ENCODE measurements around the gene SLC20A1. TPM values are rescaled to one million over a fixed set of nuclear protein-coding genes. Genes with fewer than 3 reads are reported as not detected.
"Not testable (repeated sequence)": the region's sequence is repeated elsewhere in the genome, so short reads cannot be mapped to it uniquely, and the experiment has no call there.

The SLC20A1 gene, protein sequence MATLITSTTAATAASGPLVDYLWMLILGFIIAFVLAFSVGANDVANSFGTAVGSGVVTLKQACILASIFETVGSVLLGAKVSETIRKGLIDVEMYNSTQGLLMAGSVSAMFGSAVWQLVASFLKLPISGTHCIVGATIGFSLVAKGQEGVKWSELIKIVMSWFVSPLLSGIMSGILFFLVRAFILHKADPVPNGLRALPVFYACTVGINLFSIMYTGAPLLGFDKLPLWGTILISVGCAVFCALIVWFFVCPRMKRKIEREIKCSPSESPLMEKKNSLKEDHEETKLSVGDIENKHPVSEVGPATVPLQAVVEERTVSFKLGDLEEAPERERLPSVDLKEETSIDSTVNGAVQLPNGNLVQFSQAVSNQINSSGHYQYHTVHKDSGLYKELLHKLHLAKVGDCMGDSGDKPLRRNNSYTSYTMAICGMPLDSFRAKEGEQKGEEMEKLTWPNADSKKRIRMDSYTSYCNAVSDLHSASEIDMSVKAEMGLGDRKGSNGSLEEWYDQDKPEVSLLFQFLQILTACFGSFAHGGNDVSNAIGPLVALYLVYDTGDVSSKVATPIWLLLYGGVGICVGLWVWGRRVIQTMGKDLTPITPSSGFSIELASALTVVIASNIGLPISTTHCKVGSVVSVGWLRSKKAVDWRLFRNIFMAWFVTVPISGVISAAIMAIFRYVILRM
- total RNA-seq, result 100 to 1,000 TPM in 1 of 2 donors, 10 to 100 TPM in 1; 70.8 to 149 TPM

- Mint-ChIP-seq H3K9me3 (no peaks in the 10 kb centered on the region), H3K27ac (peak within 1 kb of the TSS; percentile 89 to 93), H3K36me3 (peaks cover 35 to 50% of the 10 kb centered on the region in 2 donors)
- DNase-seq (ENCODE audit: low spot score in 2 of 2) (peak; percentile 99 to 100), ATAC-seq (peak; percentile 90 to 93)
Observed at GRCh38 chr2:112645310-112646101, at the start of gene SLC20A1. Gene SLC20A1, plus strand, starts transcription at chr2:112645939. Its CDS starts 890 bp downstream, at chr2:112646829.

GRCh38 chr2:112597537-112598322 is 48.0 kb upstream of the SLC20A1 start:
- no peaks in the 10 kb centered on the region for H3K36me3 Mint-ChIP-seq
- no peak for ATAC-seq
- no peak overlapping the region for H3K27ac Mint-ChIP-seq
- no peaks in the 10 kb centered on the region for H3K9me3 Mint-ChIP-seq
- DNase-seq (ENCODE audit: low spot score in 2 of 2), result no peak

DNA sequence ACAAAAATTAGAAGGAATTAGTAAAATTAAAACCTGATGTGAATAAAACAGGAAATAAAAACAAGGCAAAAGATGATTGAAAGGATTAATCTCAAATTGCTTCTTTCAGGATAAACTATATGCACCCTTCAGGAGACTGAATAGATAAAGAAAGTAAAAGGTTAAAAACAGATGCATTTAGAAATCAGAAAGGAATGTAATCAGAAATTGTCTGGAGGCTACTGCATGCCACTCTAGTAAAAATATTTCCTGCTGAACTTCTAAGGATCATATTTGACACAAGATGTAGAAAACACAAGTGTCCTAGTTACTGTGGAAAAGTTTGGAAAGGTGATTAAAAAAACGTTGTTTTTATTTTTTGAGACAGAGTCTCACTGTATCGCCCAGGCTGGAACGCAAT is 45.1 kb upstream of the SLC20A1 start:
- ATAC-seq, result no peak

GRCh38 chr2:112601754-112602153 is 44.0 kb upstream of the SLC20A1 start:
- no peaks in the 10 kb centered on the region for H3K36me3 Mint-ChIP-seq
- peak in 1 of 2 donors; percentile 28 for DNase-seq (ENCODE audit: low spot score in 2 of 2)
- ATAC-seq, result no peak
- no peaks in the 10 kb centered on the region for H3K9me3 Mint-ChIP-seq
- no peak overlapping the region for H3K27ac Mint-ChIP-seq

More for the DNA sequence above, 45.1 kb upstream of the SLC20A1 start:
- no peaks in the 10 kb centered on the region for H3K36me3 Mint-ChIP-seq
- no peak overlapping the region for H3K27ac Mint-ChIP-seq
- no peaks in the 10 kb centered on the region for H3K9me3 Mint-ChIP-seq
- DNase-seq (ENCODE audit: low spot score in 2 of 2), result no peak

- ATAC-seq, result no peak
- H3K36me3 Mint-ChIP-seq, result no peaks in the 10 kb centered on the region
- no peak overlapping the region for H3K27ac Mint-ChIP-seq
- no peaks in the 10 kb centered on the region for H3K9me3 Mint-ChIP-seq
- no peak for DNase-seq (ENCODE audit: low spot score in 2 of 2)
Observed at GRCh38 chr2:112602917-112603316, 42.8 kb upstream of the SLC20A1 start.

- no peaks in the 10 kb centered on the region for H3K36me3 Mint-ChIP-seq
- H3K27ac Mint-ChIP-seq, result no peak overlapping the region
- no peak for DNase-seq (ENCODE audit: low spot score in 2 of 2)
- ATAC-seq, result no peak
- no peaks in the 10 kb centered on the region for H3K9me3 Mint-ChIP-seq
Observed at GRCh38 chr2:112603731-112604130, 42.0 kb upstream of the SLC20A1 start.

GRCh38 chr2:112604952-112605351 is 40.8 kb upstream of the SLC20A1 start:
- DNase-seq (ENCODE audit: low spot score in 2 of 2) (peak in 1 of 2 donors; percentile 21), ATAC-seq (no peak)
- Mint-ChIP-seq H3K9me3 (no peaks in the 10 kb centered on the region), H3K27ac (no peak overlapping the region), H3K36me3 (no peaks in the 10 kb centered on the region)

DNA sequence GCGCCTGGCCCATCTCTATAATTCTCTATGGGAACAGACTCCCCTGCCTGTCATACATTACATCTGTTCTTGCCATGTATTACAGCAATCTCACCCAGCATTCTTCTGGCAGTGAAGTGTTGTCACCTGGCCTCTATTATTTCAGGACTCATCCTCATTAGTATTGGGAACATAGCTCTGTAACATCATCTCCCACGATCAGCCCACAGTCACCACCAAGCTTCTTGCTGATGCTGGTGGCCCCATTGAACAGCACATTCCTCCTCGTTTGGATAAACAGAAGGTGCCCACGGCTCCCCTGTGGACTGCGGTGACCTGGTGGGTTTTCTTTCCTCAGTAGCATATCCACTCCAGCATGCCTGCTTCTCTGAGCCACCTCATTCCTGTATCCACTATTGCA is 39.8 kb upstream of the SLC20A1 start:
- Mint-ChIP-seq H3K9me3 (no peaks in the 10 kb centered on the region), H3K27ac (peak overlapping the region in 1 of 2 donors; percentile 11), H3K36me3 (no peaks in the 10 kb centered on the region)
- peak in 1 of 2 donors; percentile 20 for DNase-seq (ENCODE audit: low spot score in 2 of 2)
- ATAC-seq, result no peak

DNA sequence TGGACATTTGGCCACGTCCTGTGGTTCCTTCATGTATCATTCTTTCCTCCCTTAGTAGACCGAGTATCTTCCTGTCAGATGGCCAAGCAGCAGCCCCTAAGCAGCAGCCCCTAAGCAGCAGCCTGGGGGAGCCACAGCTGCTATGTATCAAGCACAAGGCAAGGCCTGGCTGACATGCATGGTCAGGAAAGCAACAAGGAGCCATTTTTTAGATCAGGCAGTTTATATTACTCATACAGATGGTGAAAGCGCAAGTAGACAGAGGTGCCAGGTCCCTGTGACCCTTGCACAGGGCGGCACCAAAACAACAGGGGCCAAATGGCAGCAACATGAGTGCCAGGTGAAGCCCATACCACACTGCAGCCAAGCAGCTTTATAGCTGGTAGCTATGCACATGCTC is 39.2 kb upstream of the SLC20A1 start:
- Mint-ChIP-seq H3K9me3 (no peaks in the 10 kb centered on the region), H3K36me3 (no peaks in the 10 kb centered on the region), H3K27ac (peak overlapping the region in 1 of 2 donors; percentile 18)
- no peak for ATAC-seq
- peak in 1 of 2 donors; percentile 31 for DNase-seq (ENCODE audit: low spot score in 2 of 2)

GRCh38 chr2:112607680-112608438 is 37.9 kb upstream of the SLC20A1 start:
- Mint-ChIP-seq H3K36me3 (no peaks in the 10 kb centered on the region), H3K9me3 (no peaks in the 10 kb centered on the region), H3K27ac (no peak overlapping the region)
- no peak for ATAC-seq
- DNase-seq (ENCODE audit: low spot score in 2 of 2), result no peak

- ATAC-seq; H3K27ac Mint-ChIP-seq; H3K9me3 Mint-ChIP-seq; DNase-seq (ENCODE audit: low spot score in 2 of 2); H3K36me3 Mint-ChIP-seq: not testable (repeated sequence)
Observed at GRCh38 chr2:112609320-112609719, 36.4 kb upstream of the SLC20A1 start.

- not testable (repeated sequence) for ATAC-seq, H3K9me3 Mint-ChIP-seq
Observed at GRCh38 chr2:112612283-112612682, 33.5 kb upstream of the SLC20A1 start.

GRCh38 chr2:112614201-112614840 is 31.4 kb upstream of the SLC20A1 start:
- H3K9me3 Mint-ChIP-seq, result no peaks in the 10 kb centered on the region

More at GRCh38 chr2:112612283-112612682, 33.5 kb upstream of the SLC20A1 start:
- DNase-seq (ENCODE audit: low spot score in 2 of 2); H3K36me3 Mint-ChIP-seq; H3K27ac Mint-ChIP-seq: not testable (repeated sequence)

DNA sequence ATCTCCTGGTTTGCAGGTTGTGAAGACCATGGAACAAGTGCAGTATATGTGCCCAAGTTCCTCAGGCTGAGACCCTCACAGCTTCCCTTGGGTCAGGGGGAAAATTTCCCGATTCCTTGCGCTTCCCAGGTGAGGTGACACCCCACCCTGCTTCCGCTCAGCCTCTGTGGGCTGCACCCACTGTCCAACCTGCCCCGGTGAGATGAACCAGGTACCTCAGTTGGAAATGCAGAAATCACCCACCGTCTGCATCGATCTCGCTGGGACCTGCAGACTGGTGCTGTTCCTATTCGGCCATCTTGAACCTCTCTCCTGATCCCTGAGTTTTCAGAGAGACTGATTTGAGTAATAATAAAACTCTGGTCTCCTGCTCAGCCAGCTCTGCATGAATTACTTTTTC is 30.7 kb upstream of the SLC20A1 start:
- ATAC-seq, result no peak
- no peak overlapping the region for H3K27ac Mint-ChIP-seq
- DNase-seq (ENCODE audit: low spot score in 2 of 2), result peak in 1 of 2 donors; percentile 7
- no peaks in the 10 kb centered on the region for H3K9me3 Mint-ChIP-seq
- H3K36me3 Mint-ChIP-seq, result no peaks in the 10 kb centered on the region

More at GRCh38 chr2:112614201-112614840, 31.4 kb upstream of the SLC20A1 start:
- Mint-ChIP-seq H3K36me3 (no peaks in the 10 kb centered on the region), H3K27ac (no peak overlapping the region)
- peak in 1 of 2 donors; percentile 31 for DNase-seq (ENCODE audit: low spot score in 2 of 2)
- no peak for ATAC-seq

GRCh38 chr2:112615798-112616197 is 29.9 kb upstream of the SLC20A1 start:
- not testable (repeated sequence) for H3K27ac Mint-ChIP-seq, ATAC-seq, H3K36me3 Mint-ChIP-seq, H3K9me3 Mint-ChIP-seq
- peak in 1 of 2 donors; percentile 6 for DNase-seq (ENCODE audit: low spot score in 2 of 2)
